Fibroblast of skin of left quadriceps (primary cell): ENCODE results near the gene SLIT2.

Experiments
- DNase-seq, 2 experiments: peaks; one replicate each; pipeline ENCODE4 v3.0.0-alpha.2; 2013; ENCODE audit warnings: low read depth in 2 of 2

SLIT2 gene

GRCh38 chr4:20299515-20299914, 47.8 kb downstream of the SLIT2 start:
- DNase-seq, result no peak

- no peak for DNase-seq
These were observed 49.5 kb downstream of the SLIT2 start for GRCh38 chr4:20301161-20301560.
